Measurements from ENCODE around the gene RAB31. TPM values are rescaled to one million over a fixed set of nuclear protein-coding genes. Genes with fewer than 3 reads are reported as not detected.

Gene RAB31
- total RNA-seq, 2 donors from 2014 or later, result 4.7 to 16.0 TPM

- Histone ChIP-seq H3K4me1 (no peaks in the 10 kb centered on the region), H3K4me3 (no peak overlapping the region), H3K36me3 (no peaks in the 10 kb centered on the region), H3K27me3 (no peaks in the 10 kb centered on the region), H3K27ac (no peak overlapping the region), H3K9ac (ENCODE audit: low read depth in 2 of 2, low read length in 2 of 2) (no peak overlapping the region), H3K9me3 (no peaks in the 10 kb centered on the region)
- TF ChIP-seq CTCF (IDR thresholded peaks at IDR 0.05), result no peak
- no peak for DNase-seq
- intact Hi-C loops (cut with DNase I), result no loop called here
Measured at GRCh38 chr18:9905401-9905922, 197.4 kb downstream of the RAB31 start.

GRCh38 chr18:9906481-9906880 lies 198.4 kb downstream of the RAB31 start:
- Histone ChIP-seq H3K9ac (ENCODE audit: low read depth in 2 of 2, low read length in 2 of 2) (no peak overlapping the region), H3K4me3 (no peak overlapping the region), H3K27me3 (no peaks in the 10 kb centered on the region), H3K36me3 (no peaks in the 10 kb centered on the region), H3K27ac (no peak overlapping the region), H3K9me3 (no peaks in the 10 kb centered on the region), H3K4me1 (no peaks in the 10 kb centered on the region)
- DNase-seq, result no peak
- intact Hi-C loops (cut with DNase I), result no loop called here
- TF ChIP-seq CTCF (IDR thresholded peaks at IDR 0.05), result no peak

- H3K9me3 ChIP-seq, result no peaks in the 10 kb centered on the region
- intact Hi-C loops (cut with DNase I), result no loop called here
- no peak overlapping the region for H3K27ac ChIP-seq
- H3K4me3 ChIP-seq, result no peak overlapping the region
- no peak for DNase-seq
- H3K36me3 ChIP-seq, result no peaks in the 10 kb centered on the region
- no peaks in the 10 kb centered on the region for H3K27me3 ChIP-seq
- no peak overlapping the region for H3K9ac ChIP-seq (ENCODE audit: low read depth in 2 of 2, low read length in 2 of 2)
- H3K4me1 ChIP-seq, result no peaks in the 10 kb centered on the region
- TF ChIP-seq CTCF (IDR thresholded peaks at IDR 0.05), result no peak
Measured at GRCh38 chr18:9907867-9908266, 199.8 kb downstream of the RAB31 start.

- intact Hi-C loops (cut with DNase I), result no loop called here
- TF ChIP-seq CTCF (IDR thresholded peaks at IDR 0.05), result no peak
Measured at GRCh38 chr18:9910071-9910470, 202.0 kb downstream of the RAB31 start.

GRCh38 chr18:9910661-9911060 lies 202.6 kb downstream of the RAB31 start:
- TF ChIP-seq CTCF (IDR thresholded peaks at IDR 0.05), result no peak
- intact Hi-C loops (cut with DNase I), result no loop called here
- no peak for DNase-seq
- Histone ChIP-seq H3K9ac (ENCODE audit: low read depth in 2 of 2, low read length in 2 of 2) (no peak overlapping the region), H3K9me3 (no peaks in the 10 kb centered on the region), H3K4me1 (no peaks in the 10 kb centered on the region), H3K4me3 (no peak overlapping the region), H3K27ac (no peak overlapping the region), H3K36me3 (no peaks in the 10 kb centered on the region), H3K27me3 (no peaks in the 10 kb centered on the region)

More at GRCh38 chr18:9910071-9910470, 202.0 kb downstream of the RAB31 start:
- Histone ChIP-seq H3K9me3 (no peaks in the 10 kb centered on the region), H3K4me3 (no peak overlapping the region), H3K27ac (no peak overlapping the region), H3K9ac (ENCODE audit: low read depth in 2 of 2, low read length in 2 of 2) (no peak overlapping the region), H3K27me3 (no peaks in the 10 kb centered on the region), H3K36me3 (no peaks in the 10 kb centered on the region), H3K4me1 (no peaks in the 10 kb centered on the region)
- DNase-seq, result no peak

Measured in colonic mucosa (tissue), 4 donors.